Panc1 (cell line): Measurements from ENCODE around the gene TIMM44. TPM values are rescaled to one million over a fixed set of nuclear protein-coding genes. Genes with fewer than 3 reads are reported as not detected.
"Not testable (repeated sequence)": the region's sequence is repeated elsewhere in the genome, so short reads cannot be mapped to it uniquely, and the experiment has no call there.

Experiments used
- ATAC-seq: fragments of 200-7000 bp; cut with Tn5 transposase; 2 replicates; pipeline ENCODE4 v1.9.1; 2020; ENCODE audit warnings: mild to moderate bottlenecking, moderate library complexity
- BruUV-seq: library from RNA; stranded (reverse); fragments of 400-500 nt; replicated peaks from 2 replicates; lab custom pipeline; 2021; lab: Mats Ljungman, UMichigan
- CTCF ChIA-PET: fragments of 300-600 bp; sonication (Branson Sonifier 250); formaldehyde crosslinking; loops from one replicate; lab custom pipeline; 2022; ENCODE audit warnings: antibody characterized with exemption; lab: Charles Lee
- POLR2A ChIA-PET: fragments of 300-600 bp; sonication (Branson Sonifier 250); formaldehyde crosslinking; loops from one replicate; lab custom pipeline; 2022; ENCODE audit warnings: antibody characterized with exemption; lab: Charles Lee
- DNase-seq: peaks from one replicate; pipeline ENCODE4 v3.0.0-alpha.2; 2010; ENCODE audit warnings: low read depth, low spot score
- H3K27ac ChIP-seq: 2 replicates; pipeline ENCODE4 v1.5.1; 2011; ENCODE audit warnings: mild to moderate bottlenecking, low read length, inconsistent platforms
- H3K27me3 ChIP-seq: fragments of 200-500 bp; sonication (Bioruptor generic); 2 replicates; pipeline ENCODE4 v1.6.0; 2014; ENCODE audit warnings: low read length, inconsistent platforms; ENCODE audit not compliant: control insufficient read depth, insufficient read depth
- H3K36me3 ChIP-seq: fragments of 200-500 bp; sonication (Bioruptor generic); 2 replicates; pipeline ENCODE4 v1.5.1; 2014; ENCODE audit warnings: inconsistent platforms, mild to moderate bottlenecking, low read length, moderate library complexity; ENCODE audit not compliant: control insufficient read depth, insufficient read depth
- H3K4me1 ChIP-seq: 2 replicates; pipeline ENCODE4 v1.5.1; 2011; ENCODE audit warnings: inconsistent platforms, mild to moderate bottlenecking, low read length, moderate library complexity; ENCODE audit not compliant: control insufficient read depth, insufficient read depth
- H3K4me3 ChIP-seq, 2 experiments: 2 replicates each; pipeline ENCODE4 v1.5.1; 2011 to 2012; ENCODE audit warnings: low read depth in 2 of 2, low read length in 2 of 2, mild to moderate bottlenecking in 2 of 2, inconsistent platforms in 1 of 2, moderate library complexity in 1 of 2
- H3K9me3 ChIP-seq: fragments of 200-500 bp; sonication (Bioruptor generic); 2 replicates; pipeline ENCODE4 v1.5.1; 2014; ENCODE audit warnings: low read depth, mild to moderate bottlenecking, inconsistent platforms, low read length, moderate library complexity; ENCODE audit not compliant: control insufficient read depth, insufficient read depth
- CTCF ChIP-seq: fragments of 450-650 bp; IDR thresholded peaks from 2 replicates; pipeline ENCODE4 v1.5.1; 2017; ENCODE audit warnings: mild to moderate bottlenecking
- POLR2AphosphoS5 ChIP-seq: IDR thresholded peaks from 2 replicates; pipeline ENCODE4 v1.6.1; 2012; ENCODE audit warnings: mild to moderate bottlenecking, low read depth, low read length, moderate library complexity
- REST ChIP-seq, 2 experiments: IDR thresholded peaks; 2 replicates each; pipeline ENCODE4 v1.6.1; 2011 to 2012; ENCODE audit warnings: low read depth in 2 of 2, control low read depth in 1 of 2, low read length in 1 of 2, mild to moderate bottlenecking in 1 of 2, moderate library complexity in 1 of 2; ENCODE audit not compliant: insufficient read depth in 1 of 2
- SIN3A ChIP-seq: IDR thresholded peaks from 2 replicates; pipeline ENCODE4 v1.6.1; 2012; ENCODE audit warnings: low read depth, mild to moderate bottlenecking, low read length, moderate library complexity, borderline replicate concordance; ENCODE audit not compliant: insufficient read depth
- TCF7L2 ChIP-seq: IDR thresholded peaks from 2 replicates; pipeline ENCODE4 v1.6.1; 2011; ENCODE audit warnings: mild to moderate bottlenecking, low read depth, low read length, inconsistent platforms
- in situ Hi-C: cut with HindIII; loops from 2 replicates; pipeline ENCODE4 v1.10.0; 2016; ENCODE audit warnings: low sequenced_read_pairs, low pct_unique_long_range_greater_than_20kb
- intact Hi-C: fragments of 100-400 bp; cut with micrococcal nuclease; formaldehyde crosslinking; loops from one replicate; pipeline ENCODE4 v1.10.0; 2022; ENCODE audit not compliant: unreplicated experiment
- total RNA-seq: library from RNA; stranded (reverse); gene quantifications from one replicate; pipeline ENCODE4 v1.2.1, GENCODE V29; 2021; ENCODE audit not compliant: unreplicated experiment

TIMM44 gene
- total RNA-seq, 1 experiment from 2014 or later, result 105 TPM

- no peak overlapping the region for H3K4me3 ChIP-seq
- H3K36me3 ChIP-seq, result no peaks in the 10 kb centered on the region; the same call in 1 of the 2 replicates
- no peak for DNase-seq
- no TSS peak for BruUV-seq
- H3K4me1 ChIP-seq, result peaks cover 41% of the 10 kb centered on the region
- ChIA-PET CTCF (interaction anchor here (0.7 kb wide), 2 partner anchors 10 to 130 kb away, joined by 3 read pairs; no protein-coding TSS in a partner anchor), POLR2A (interaction anchor here (1.2 kb wide), 1 partner anchor 12 kb away, joined by 3 read pairs; the partner anchor contains the start of gene TIMM44)
- in situ Hi-C loops, result no loop called here
- no peaks in the 10 kb centered on the region for H3K9me3 ChIP-seq
- TF ChIP-seq CTCF, result no peak
- TF ChIP-seq REST (IDR thresholded peaks at IDR 0.05; ENCODE audit: insufficient read depth in 1 of 2, low read depth in 2 of 2, low read length in 1 of 2), result no peak
- no peak for TF ChIP-seq POLR2AphosphoS5
- no peak for TF ChIP-seq SIN3A
- no peak for TF ChIP-seq TCF7L2
- H3K27ac ChIP-seq, result peak overlapping the region; percentile 23; the same call in 1 of the 2 replicates
- ATAC-seq, result no peak
- intact Hi-C loops, result no loop called here
- H3K27me3 ChIP-seq, result no peaks in the 10 kb centered on the region
These were observed 12.0 kb downstream of the TIMM44 start for GRCh38 chr19:7931221-7932061.

GRCh38 chr19:7930765-7931164, 12.7 kb downstream of the TIMM44 start:
- BruUV-seq, result no TSS peak

GRCh38 chr19:7930030-7930429, 13.4 kb downstream of the TIMM44 start:
- H3K27me3 ChIP-seq, H3K9me3 ChIP-seq, in situ Hi-C loops, BruUV-seq, ATAC-seq, intact Hi-C loops, H3K4me3 ChIP-seq, DNase-seq, H3K36me3 ChIP-seq: not testable (repeated sequence)
- ChIA-PET POLR2A (interaction anchor here (1.2 kb wide), 1 partner anchor 14 kb away, joined by 3 read pairs; the partner anchor contains the start of gene TIMM44), CTCF (interaction anchor here (0.7 kb wide), 1 partner anchor 47 kb away, joined by 3 read pairs; no protein-coding TSS in a partner anchor)
- Histone ChIP-seq H3K27ac (peak overlapping the region; percentile 23; the same call in 1 of the 2 replicates), H3K4me1 (peaks cover 44% of the 10 kb centered on the region)

More at GRCh38 chr19:7930765-7931164, 12.7 kb downstream of the TIMM44 start:
- Histone ChIP-seq H3K9me3 (no peaks in the 10 kb centered on the region), H3K4me3 (no peak overlapping the region), H3K27me3 (no peaks in the 10 kb centered on the region), H3K27ac (peak overlapping the region; percentile 23; the same call in 1 of the 2 replicates), H3K4me1 (peaks cover 44% of the 10 kb centered on the region), H3K36me3 (no peaks in the 10 kb centered on the region; the same call in 1 of the 2 replicates)
- DNase-seq (no peak), ATAC-seq (no peak)
- intact Hi-C loops (no loop called here), in situ Hi-C loops (no loop called here)
- POLR2A ChIA-PET, result interaction anchor here (1.2 kb wide), 1 partner anchor 13 kb away, joined by 3 read pairs; the partner anchor contains the start of gene TIMM44
- CTCF ChIA-PET, result interaction anchor here (0.7 kb wide), 2 partner anchors 11 to 130 kb away, joined by 3 read pairs; no protein-coding TSS in a partner anchor
- no peak for TF ChIP-seq REST (IDR thresholded peaks at IDR 0.05; ENCODE audit: insufficient read depth in 1 of 2, low read depth in 2 of 2, low read length in 1 of 2)
- TF ChIP-seq TCF7L2, result no peak
